K562 (cell line): ENCODE data around the gene ASPA. TPM values are rescaled to one million over a fixed set of nuclear protein-coding genes. Genes with fewer than 3 reads are reported as not detected.

ENCODE experiments used
- ATAC-seq: fragments of 200-7000 bp; cut with Tn5 transposase; 3 replicates; pipeline ENCODE4 v1.9.1; 2020; ENCODE audit warnings: moderate library complexity
- BruUV-seq: library from RNA; stranded (reverse); fragments of 400-500 nt; replicated peaks from 2 replicates; lab custom pipeline; 2021; lab: Mats Ljungman, UMichigan
- CTCF ChIA-PET: fragments of 300-600 bp; formaldehyde crosslinking; extraction: SDS; loops from one replicate; lab custom pipeline; 2021; ENCODE audit warnings: low intra/inter-chr PET ratio; lab: Yijun Ruan, JAX
- POLR2A ChIA-PET: fragments of 300-600, 350-650 bp; sonication (Branson Sonifier 250); formaldehyde crosslinking; extraction: SDS; loops from one replicate; lab custom pipeline; 2021; ENCODE audit warnings: antibody characterized with exemption, inconsistent platforms; lab: Yijun Ruan, JAX
- DNase-seq, 4 experiments: peaks; one replicate each; pipeline versions ENCODE4 v3.0.0 to v3.0.0-alpha.2; 2011 to 2018; ENCODE audit warnings: low spot score in 3 of 4, mixed read lengths in 3 of 4; ENCODE audit errors: extremely low read depth in 1 of 4
- FAIRE-seq: peaks from 2 replicates; lab custom pipeline; 2011; peaks lifted over from hg19 to GRCh38; lab: Jason Lieb, UNC
- H2AFZ ChIP-seq: 2 replicates; pipeline ENCODE4 v1.6.0; 2011; ENCODE audit warnings: low read depth, low read length, control low read depth, inconsistent platforms
- H3K27ac ChIP-seq: fragments of 200-600 bp; 3 replicates; pipeline ENCODE4 v1.8.0; 2011; ENCODE audit warnings: low read depth, mild to moderate bottlenecking, control low read depth, inconsistent platforms, low read length, moderate library complexity, mixed read lengths; ENCODE audit errors: extremely low read depth
- H3K27me3 ChIP-seq, 2 experiments: fragments of 300-600 bp in 1 of 2; 2 replicates in 1 of 2; 3 replicates in 1 of 2; pipeline versions ENCODE4 v1.6.0 to v1.8.0; 2011; ENCODE audit warnings: inconsistent platforms in 2 of 2, low read length in 2 of 2, mild to moderate bottlenecking in 1 of 2, mixed read lengths in 1 of 2, moderate library complexity in 1 of 2; ENCODE audit not compliant: control insufficient read depth in 2 of 2, insufficient read depth in 2 of 2
- H3K36me3 ChIP-seq: fragments of 300-600 bp; 3 replicates; pipeline ENCODE4 v1.8.0; 2011; ENCODE audit warnings: mild to moderate bottlenecking, low read length, inconsistent platforms; ENCODE audit not compliant: control insufficient read depth, insufficient read depth
- H3K4me1 ChIP-seq, 2 experiments: fragments of 200-600 bp in 1 of 2; replicated peaks in 1 of 2; 2 replicates in 1 of 2; 3 replicates in 1 of 2; pipeline versions ENCODE4 v1.5.1 to v1.8.0; 2011; ENCODE audit warnings: inconsistent platforms in 2 of 2, low read length in 2 of 2, mild to moderate bottlenecking in 1 of 2, mixed read lengths in 1 of 2, moderate library complexity in 1 of 2; ENCODE audit not compliant: control insufficient read depth in 2 of 2, insufficient read depth in 2 of 2
- H3K4me2 ChIP-seq: 2 replicates; pipeline ENCODE4 v1.6.1; 2011; ENCODE audit warnings: low read length, control low read depth, inconsistent platforms, mixed read lengths; ENCODE audit not compliant: insufficient read depth
- H3K4me3 ChIP-seq: fragments of 200-600 bp; sonication (generic), shearing (Covaris generic); 2 replicates; pipeline ENCODE4 v1.5.1; 2016; ENCODE audit warnings: control low read depth, inconsistent platforms
- H3K79me2 ChIP-seq: fragments of 200-600 bp; 3 replicates; pipeline ENCODE4 v1.8.0; 2011; ENCODE audit warnings: low read length, inconsistent platforms; ENCODE audit not compliant: control insufficient read depth, insufficient read depth
- H3K9ac ChIP-seq, 2 experiments: 2 replicates each; pipeline versions ENCODE4 v1.6.0 to v1.6.1; 2011; ENCODE audit warnings: low read depth in 2 of 2, low read length in 2 of 2, control low read depth in 1 of 2, inconsistent platforms in 1 of 2, mild to moderate bottlenecking in 1 of 2, mixed read lengths in 1 of 2; ENCODE audit not compliant: insufficient read depth in 1 of 2
- H3K9me1 ChIP-seq: one replicate; pipeline ENCODE4 v1.6.0; 2011; ENCODE audit warnings: inconsistent platforms, mild to moderate bottlenecking, low read length, moderate library complexity; ENCODE audit not compliant: control insufficient read depth, insufficient read depth
- H3K9me3 ChIP-seq: replicated peaks from 2 replicates; pipeline ENCODE4 v1.5.1; 2011; ENCODE audit warnings: low read depth, low read length, inconsistent platforms; ENCODE audit not compliant: control insufficient read depth, insufficient read depth
- H4K20me1 ChIP-seq: replicated peaks from 2 replicates; pipeline ENCODE4 v1.6.1; 2011; ENCODE audit warnings: low read length, inconsistent platforms, mixed read lengths; ENCODE audit not compliant: control insufficient read depth, insufficient read depth
- KAT7 ChIP-seq: sonication (generic); formaldehyde crosslinking; IDR thresholded peaks from 2 replicates; pipeline ENCODE4 v1.8.0; 2022; ENCODE audit warnings: missing genetic modification reagents, mild to moderate bottlenecking, borderline replicate concordance
- MCM7 ChIP-seq, 2 experiments: fragments of 450-650 bp; IDR thresholded peaks; 2 replicates each; pipeline ENCODE4 v1.6.1; 2016 to 2018
- MYC ChIP-seq, 2 experiments: fragments of 250-450 bp in 1 of 2; sonication (Bioruptor Pico) in 1 of 2; IDR thresholded peaks; 2 replicates each; pipeline versions ENCODE4 v1.5.1 to v1.6.1; 2012 to 2021; ENCODE audit warnings: low read depth in 2 of 2, borderline replicate concordance in 1 of 2, improper control_type of control experiment in 1 of 2, low read length in 1 of 2, mild to moderate bottlenecking in 1 of 2, moderate library complexity in 1 of 2
- ZNF212 ChIP-seq: fragments of 450-650 bp; formaldehyde crosslinking; IDR thresholded peaks from 2 replicates; pipeline ENCODE4 v1.4.0; 2020; ENCODE audit warnings: mild to moderate bottlenecking
- ZNF324 ChIP-seq: fragments of 250-450 bp; sonication (Bioruptor Pico); IDR thresholded peaks from 2 replicates; pipeline ENCODE4 v1.4.0; 2020; ENCODE audit warnings: mild to moderate bottlenecking
- ZNF79 ChIP-seq: fragments of 250-450 bp; sonication (Bioruptor Pico); IDR thresholded peaks from 2 replicates; pipeline ENCODE4 v1.4.0; 2020; ENCODE audit warnings: low read depth, mild to moderate bottlenecking, moderate library complexity
- WGBS: fragments of 100-300 bp; shearing (Covaris generic); methylation state at CpG from one replicate; pipeline ENCODE4 v1.1.6; 2016; ENCODE audit warnings: low coverage, mixed read lengths; ENCODE audit not compliant: insufficient coverage; ENCODE audit errors: missing lambda C conversion rate; 5-methylcytosine and 5-hydroxymethylcytosine counted together
- in situ Hi-C: fragments of 300-500 bp; cut with MboI; formaldehyde crosslinking; loops from 4 replicates; pipeline ENCODE4 v1.15.0; 2018; ENCODE audit warnings: inconsistent platforms, mixed read lengths
- intact Hi-C: fragments of 100-400 bp; cut with micrococcal nuclease; formaldehyde crosslinking; loops from 2 replicates; pipeline ENCODE4 v1.14.2; 2022
- polyA plus RNA-seq, 8 experiments: library from polyadenylated mRNA; depleted of rRNA in 4 of 8; stranded (reverse) in 5 of 8; unstranded in 3 of 8; fragments of >200 nt; fragmentation: Nextera tagmentation in 2 of 8; fragmentation: Illumina TruSeq in 1 of 8; extraction: Ambion mirVana in 2 of 8; extraction: Trizol in 1 of 8; gene quantifications; 2 replicates each; pipeline versions ENCODE4 v1.2.1 to v1.2.3, GENCODE V29; 2011 to 2014; ENCODE audit warnings: inconsistent platforms in 1 of 8, missing spikeins in 1 of 8
- total RNA-seq, 7 experiments: library from RNA; depleted of rRNA in 6 of 7; stranded (reverse); fragments of >200 nt in 6 of 7; fragmentation: Illumina TruSeq in 2 of 7; extraction: Trizol in 2 of 7; gene quantifications; 2 replicates each; pipeline versions ENCODE4 v1.2.1 to v1.2.3, GENCODE V29; 2011 to 2021; ENCODE audit warnings: low replicate concordance in 1 of 7

The ASPA gene
- total and polyA plus RNA-seq, 9 of the 15 experiments (the other 6 are each of a cell fraction or from before 2014, with no cell fraction given): not detected

- CTCF ChIA-PET: no interaction called here
- H3K36me3 ChIP-seq: no peaks in the 10 kb centered on the region
- 0% methylated on average over 1 of the region's 3 CpGs for WGBS
- H3K79me2 ChIP-seq: no peaks in the 10 kb centered on the region
- no peak overlapping the region for H3K4me3 ChIP-seq
- H3K9me3 ChIP-seq: no peaks in the 10 kb centered on the region
- no peaks in the 10 kb centered on the region for H4K20me1 ChIP-seq
- peaks cover 0 to 4% of the 10 kb centered on the region in 2 experiments; a peak in 1 of 5 replicates for H3K27me3 ChIP-seq
- in situ Hi-C loops (no loop called here), intact Hi-C loops (no loop called here)
- H3K9ac ChIP-seq: no peak overlapping the region
- no peak overlapping the region for H2AFZ ChIP-seq
- ATAC-seq (no peak), DNase-seq (no peak), FAIRE-seq (no peak)
- no peak overlapping the region for H3K27ac ChIP-seq
- no peaks in the 10 kb centered on the region for H3K9me1 ChIP-seq
- H3K4me1 ChIP-seq: no peaks in the 10 kb centered on the region
- BruUV-seq: no TSS peak
- POLR2A ChIA-PET: no interaction called here
- H3K4me2 ChIP-seq: no peak overlapping the region
- no peak for TF ChIP-seq ZNF79 (CRISPR knock-in tag)
- TF ChIP-seq ZNF324 (CRISPR knock-in tag): no peak
- TF ChIP-seq MCM7 (IDR thresholded peaks at IDR 0.05): no peak
- TF ChIP-seq, all 486 proteins: peak for 0
Measured at GRCh38 chr17:3482852-3483251, 7.1 kb downstream of the ASPA start.

GRCh38 chr17:3485481-3486068 lies 9.8 kb downstream of the ASPA start:
- Histone ChIP-seq H3K9me3 (no peaks in the 10 kb centered on the region), H4K20me1 (no peaks in the 10 kb centered on the region), H3K27me3 (no peaks in the 10 kb centered on the region), H3K79me2 (no peaks in the 10 kb centered on the region), H3K36me3 (no peaks in the 10 kb centered on the region), H3K4me2 (no peak overlapping the region), H3K9ac (no peak overlapping the region), H3K9me1 (no peaks in the 10 kb centered on the region), H3K4me3 (no peak overlapping the region), H2AFZ (no peak overlapping the region), H3K4me1 (no peaks in the 10 kb centered on the region), H3K27ac (no peak overlapping the region)
- WGBS: 0% methylated on average over 5 of the region's 8 CpGs
- no peak for FAIRE-seq
- intact Hi-C loops: no loop called here
- CTCF ChIA-PET: no interaction called here
- POLR2A ChIA-PET: no interaction called here
- no TSS peak for BruUV-seq
- DNase-seq: no peak
- in situ Hi-C loops: no loop called here
- no peak for ATAC-seq
- TF ChIP-seq KAT7: no peak
- no peak for TF ChIP-seq ZNF212 (CRISPR knock-in tag)
- TF ChIP-seq MYC (IDR thresholded peaks at IDR 0.05; ENCODE audit: low read depth, low read length): no peak
- TF ChIP-seq MYC (CRISPR knock-in tag; IDR thresholded peaks at IDR 0.05; ENCODE audit: borderline replicate concordance, low read depth): no peak
